ENCODE measurements around the gene SCYGR8.

DNA sequence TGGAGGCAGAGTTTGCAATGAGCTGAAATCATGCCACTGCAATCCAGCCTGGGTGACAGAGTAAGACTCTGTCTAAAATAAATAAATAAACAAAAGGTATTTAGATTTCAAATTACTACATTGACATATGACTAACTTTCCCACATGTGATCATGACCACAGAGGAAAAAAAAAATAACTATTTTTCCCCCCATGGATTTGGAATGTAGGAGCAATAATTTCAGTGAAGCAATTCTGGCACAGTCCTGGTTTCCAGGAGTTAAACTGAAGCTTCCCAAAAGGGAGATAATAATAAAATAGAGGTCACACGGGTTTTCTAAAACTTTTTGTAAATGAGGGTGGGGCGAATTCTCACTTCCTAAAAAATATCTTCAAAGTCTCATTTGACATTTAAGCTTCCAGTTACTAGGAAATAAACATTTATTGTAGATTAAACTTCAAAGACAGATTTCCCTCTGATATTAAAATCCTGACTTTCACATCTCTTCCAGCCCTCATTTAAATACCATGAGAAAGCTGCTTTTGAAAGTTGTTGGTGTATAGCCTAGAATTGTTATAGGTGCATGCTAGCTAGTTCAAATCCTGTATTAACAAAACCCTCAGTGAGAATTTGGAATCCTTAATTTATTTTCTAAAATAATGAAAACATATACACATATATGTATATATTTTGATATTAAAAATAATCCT is 48.6 kb upstream of the SCYGR8 start:
- TF ChIP-seq, protein P1, sequence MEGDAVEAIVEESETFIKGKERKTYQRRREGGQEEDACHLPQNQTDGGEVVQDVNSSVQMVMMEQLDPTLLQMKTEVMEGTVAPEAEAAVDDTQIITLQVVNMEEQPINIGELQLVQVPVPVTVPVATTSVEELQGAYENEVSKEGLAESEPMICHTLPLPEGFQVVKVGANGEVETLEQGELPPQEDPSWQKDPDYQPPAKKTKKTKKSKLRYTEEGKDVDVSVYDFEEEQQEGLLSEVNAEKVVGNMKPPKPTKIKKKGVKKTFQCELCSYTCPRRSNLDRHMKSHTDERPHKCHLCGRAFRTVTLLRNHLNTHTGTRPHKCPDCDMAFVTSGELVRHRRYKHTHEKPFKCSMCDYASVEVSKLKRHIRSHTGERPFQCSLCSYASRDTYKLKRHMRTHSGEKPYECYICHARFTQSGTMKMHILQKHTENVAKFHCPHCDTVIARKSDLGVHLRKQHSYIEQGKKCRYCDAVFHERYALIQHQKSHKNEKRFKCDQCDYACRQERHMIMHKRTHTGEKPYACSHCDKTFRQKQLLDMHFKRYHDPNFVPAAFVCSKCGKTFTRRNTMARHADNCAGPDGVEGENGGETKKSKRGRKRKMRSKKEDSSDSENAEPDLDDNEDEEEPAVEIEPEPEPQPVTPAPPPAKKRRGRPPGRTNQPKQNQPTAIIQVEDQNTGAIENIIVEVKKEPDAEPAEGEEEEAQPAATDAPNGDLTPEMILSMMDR (IDR thresholded peaks at IDR 0.05; ENCODE audit: poor library complexity), result no peak
- TF ChIP-seq EZH2 (IDR thresholded peaks at IDR 0.05; ENCODE audit: borderline replicate concordance), result no peak
